PC-3 (cell line): ENCODE measurements around the gene NT5C1B.

Source experiments
- CTCF ChIP-seq: fragments of 300-600 bp; sonication (generic); conservative IDR thresholded peaks from 2 replicates; pipeline ENCODE4 v1.5.1; 2017; ENCODE audit warnings: antibody characterized with exemption, low read depth, mild to moderate bottlenecking, low read length
- EZH2 ChIP-seq: fragments of 300-600 bp; sonication (generic); IDR thresholded peaks from one replicate; pipeline ENCODE4 v1.6.1; 2017; ENCODE audit warnings: antibody characterized with exemption, mild to moderate bottlenecking, low read length; ENCODE audit not compliant: unreplicated experiment

GRCh38 chr2:18519914-18520450 is 69.4 kb downstream of the NT5C1B start:
- TF ChIP-seq CTCF (no peak), EZH2 (no peak)
